Activated CD4-positive, CD25-positive, alpha-beta regulatory T cell treated with anti-CD3 and anti-CD28 coated beads, Interleukin-2, amount 50 U/mL, for 16 hours (primary cell): Measurements from ENCODE around the gene BDKRB2.

Source experiments
- DNase-seq: peaks from one replicate; pipeline ENCODE4 v3.0.0-alpha.2; 2020; ENCODE audit warnings: low read depth, low spot score

BDKRB2 gene

DNA sequence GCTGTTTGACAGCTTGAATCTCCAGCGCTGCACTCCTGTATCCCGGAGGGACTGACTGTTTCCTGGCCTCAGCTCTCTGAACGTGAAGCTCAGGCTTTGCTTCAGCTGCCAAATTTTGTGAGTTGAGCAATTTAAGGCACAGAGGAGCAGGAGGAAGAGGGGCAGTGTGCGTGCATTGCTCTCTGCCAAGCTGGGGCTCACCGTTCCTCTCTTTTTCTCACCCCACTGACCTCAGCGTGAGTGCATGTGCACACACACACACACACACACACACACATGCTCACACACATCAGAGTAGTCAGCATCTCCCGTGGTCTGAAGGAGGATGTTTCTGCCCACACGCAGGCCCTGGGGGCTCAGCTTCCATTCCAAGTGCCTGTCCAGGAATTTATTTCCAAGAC, 27.8 kb upstream of the BDKRB2 start:
- DNase-seq = no peak

DNA sequence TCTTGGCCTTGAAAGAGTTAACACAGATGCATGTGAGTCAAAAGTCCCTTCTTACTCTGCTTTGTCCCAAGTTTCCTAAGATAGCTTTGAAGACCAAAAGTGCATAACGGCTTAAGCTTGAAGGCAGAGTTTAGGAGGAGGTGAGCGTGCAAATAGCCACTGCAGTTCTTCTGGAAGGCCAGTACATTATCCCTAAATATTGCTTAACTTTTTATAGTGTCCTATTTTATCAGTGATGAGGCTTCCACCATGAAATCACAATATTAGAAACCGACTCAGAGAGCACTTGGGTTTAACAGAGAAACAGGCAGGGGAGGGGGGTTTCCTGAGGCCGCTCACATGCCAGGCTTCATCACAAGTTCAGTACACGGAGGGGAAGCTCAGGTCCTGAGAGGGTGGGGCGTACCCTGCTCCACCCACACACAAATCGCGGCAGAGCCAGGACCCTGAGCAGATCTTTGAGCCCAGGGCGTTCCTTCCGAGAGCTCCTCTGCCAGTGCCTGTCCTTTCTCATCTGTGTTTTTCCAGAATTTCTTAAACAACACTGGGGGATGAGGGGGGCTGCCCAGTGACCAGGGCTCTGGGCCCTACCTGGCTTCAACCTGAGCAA, 26.8 kb upstream of the BDKRB2 start:
- no peak for DNase-seq

DNA sequence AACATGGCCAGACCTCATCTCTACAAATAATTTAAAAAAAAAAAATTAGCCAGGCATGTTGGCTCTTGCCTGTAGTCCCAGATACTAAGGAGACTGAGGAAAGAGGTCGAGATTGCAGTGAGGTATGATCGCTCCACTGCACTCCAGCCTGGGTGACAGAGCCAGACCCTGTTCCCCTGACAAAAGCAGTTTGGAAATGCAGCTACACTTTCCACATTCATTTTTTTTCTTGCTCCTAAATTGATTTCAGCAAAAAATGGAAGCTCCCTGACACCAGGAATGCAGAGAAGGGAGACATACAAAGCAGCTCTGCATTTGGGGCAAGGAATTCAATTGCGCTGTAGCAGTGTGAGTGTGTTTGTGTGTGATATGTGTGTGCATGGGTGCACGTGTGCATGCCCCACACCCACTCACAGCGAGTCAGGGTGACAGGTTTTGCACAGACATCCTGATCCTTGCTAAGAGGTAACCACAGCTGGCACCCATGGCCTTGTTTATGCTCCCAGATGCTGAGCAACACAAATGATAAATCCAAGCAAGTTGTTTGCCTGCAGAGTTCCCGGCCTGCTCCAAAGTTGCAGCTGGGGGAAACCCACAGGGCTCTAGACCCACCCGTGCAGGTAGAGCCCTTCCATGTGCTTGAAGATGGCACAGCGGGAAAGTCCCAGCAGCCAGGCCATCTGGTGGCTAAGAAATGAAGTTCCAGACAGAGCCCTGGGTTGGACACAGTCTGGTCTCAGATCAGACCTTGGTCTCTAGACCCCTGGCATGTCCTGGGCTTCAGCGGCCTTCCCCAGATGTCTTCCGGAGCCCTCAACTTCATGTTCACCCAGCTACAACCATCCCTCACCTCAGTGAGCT, 25.9 kb upstream of the BDKRB2 start:
- DNase-seq = no peak

DNA sequence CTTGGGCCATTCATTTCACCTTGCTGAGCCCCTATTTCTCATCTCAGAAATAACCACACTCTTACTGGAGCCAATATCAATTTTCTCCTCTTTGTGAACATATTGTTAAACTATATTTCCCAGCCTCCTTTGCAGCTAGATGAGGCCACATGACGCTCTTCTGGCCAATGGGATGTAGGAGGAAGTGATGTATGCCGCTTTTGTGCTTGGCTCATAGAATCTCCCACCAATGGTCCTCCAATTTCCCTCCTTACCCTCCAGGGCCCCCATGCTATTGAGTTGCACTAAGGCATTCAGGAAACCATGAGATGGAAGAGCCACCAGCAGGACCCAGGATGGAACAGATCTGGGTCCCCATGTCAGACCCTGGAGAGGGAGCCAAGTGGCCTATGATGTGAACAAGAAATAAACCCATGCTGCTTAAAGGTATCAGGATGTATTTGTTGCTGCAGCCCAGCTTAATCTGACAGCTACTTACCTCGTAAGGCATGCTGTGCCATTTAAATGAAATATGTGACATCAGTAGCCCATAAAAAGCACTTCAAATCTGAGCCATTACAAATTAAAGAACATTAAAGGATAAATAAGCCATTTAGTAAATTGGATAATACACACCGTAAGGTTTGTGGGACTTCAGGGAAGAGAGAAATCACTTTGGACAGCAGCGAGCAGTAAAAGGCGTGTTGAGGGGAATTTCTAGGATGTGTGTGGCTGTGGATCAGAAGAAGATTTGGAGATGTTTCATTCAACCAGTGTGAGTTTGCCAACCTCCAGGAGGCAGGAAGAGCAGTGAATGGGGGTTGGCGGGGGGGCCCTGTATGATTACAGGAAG, 24.4 kb upstream of the BDKRB2 start:
- DNase-seq = no peak

DNA sequence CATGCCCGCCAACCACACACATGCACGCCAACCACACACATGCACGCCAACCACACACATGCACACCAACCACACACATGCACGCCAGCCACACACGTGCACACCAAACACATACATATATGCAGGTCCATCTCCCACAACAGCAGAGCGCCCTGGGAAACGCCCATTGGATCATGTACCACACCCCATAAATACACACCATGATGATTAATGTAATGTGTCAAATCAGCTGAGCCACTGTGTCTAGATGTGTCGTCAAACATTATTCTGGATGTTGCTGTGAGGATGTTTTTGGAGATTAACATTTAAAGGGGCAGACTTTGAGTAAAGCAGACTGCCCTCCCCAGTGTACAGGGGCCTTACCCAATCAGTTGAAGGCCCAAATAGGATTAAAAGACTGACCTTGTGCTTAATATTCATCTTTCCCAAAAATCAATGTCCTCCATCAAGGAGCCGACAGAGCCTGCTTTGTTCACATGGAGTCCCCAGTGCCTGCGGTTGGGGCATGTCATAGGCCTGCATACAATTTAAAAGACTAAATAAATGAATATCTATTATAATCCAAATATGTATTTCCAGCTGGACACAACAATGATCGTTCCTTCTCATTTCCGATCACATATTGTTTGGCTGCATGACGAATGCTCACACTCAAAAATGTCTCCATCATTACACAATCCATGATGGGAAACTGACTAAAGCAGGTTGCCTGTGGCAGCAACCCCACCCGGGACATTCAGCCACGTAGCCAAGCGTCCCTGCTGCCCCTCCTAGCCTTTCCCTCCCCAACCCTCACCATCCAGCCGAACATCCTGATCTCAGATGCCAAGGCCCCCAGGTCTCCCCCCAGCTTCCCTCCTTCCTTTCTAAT, 23.2 kb upstream of the BDKRB2 start:
- DNase-seq = no peak

DNA sequence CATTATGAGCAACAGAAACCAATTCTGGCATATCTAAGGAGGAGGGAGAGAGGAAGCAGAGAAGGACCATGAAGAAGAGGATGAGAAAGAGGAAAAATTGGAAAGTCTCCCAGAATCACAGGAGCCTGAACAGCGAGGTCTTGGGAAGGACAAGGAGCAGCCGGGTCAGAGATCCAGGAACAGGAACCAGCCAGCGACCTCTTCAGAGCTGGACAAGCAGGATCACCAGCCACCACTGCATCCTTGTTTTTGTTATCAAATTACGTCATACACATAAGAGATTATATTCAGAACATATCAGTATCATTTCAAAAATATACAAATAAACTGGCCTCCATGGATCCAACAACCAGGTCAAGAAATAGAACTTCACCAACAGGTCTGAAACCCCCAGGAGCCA, 22.1 kb upstream of the BDKRB2 start:
- DNase-seq = no peak

DNA sequence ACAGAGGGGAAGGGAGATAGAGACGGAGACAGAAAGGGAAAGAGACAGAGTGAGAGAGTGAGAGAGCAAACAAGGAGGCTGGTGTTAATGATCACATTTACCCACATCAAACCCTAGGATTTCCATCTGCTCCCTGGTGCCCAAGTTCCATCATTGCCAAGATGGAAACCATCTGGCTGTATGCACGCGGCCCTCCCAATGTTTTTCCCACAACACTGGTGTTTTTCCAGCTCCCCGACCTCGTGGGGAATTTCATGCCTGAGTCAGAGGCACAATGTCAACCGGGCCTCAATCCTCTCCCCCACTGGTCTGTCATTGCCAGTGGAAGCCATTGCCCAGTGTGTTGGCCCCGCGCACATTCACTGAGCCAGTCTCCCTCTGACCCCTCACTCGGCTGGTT, 19.9 kb upstream of the BDKRB2 start:
- no peak for DNase-seq

DNA sequence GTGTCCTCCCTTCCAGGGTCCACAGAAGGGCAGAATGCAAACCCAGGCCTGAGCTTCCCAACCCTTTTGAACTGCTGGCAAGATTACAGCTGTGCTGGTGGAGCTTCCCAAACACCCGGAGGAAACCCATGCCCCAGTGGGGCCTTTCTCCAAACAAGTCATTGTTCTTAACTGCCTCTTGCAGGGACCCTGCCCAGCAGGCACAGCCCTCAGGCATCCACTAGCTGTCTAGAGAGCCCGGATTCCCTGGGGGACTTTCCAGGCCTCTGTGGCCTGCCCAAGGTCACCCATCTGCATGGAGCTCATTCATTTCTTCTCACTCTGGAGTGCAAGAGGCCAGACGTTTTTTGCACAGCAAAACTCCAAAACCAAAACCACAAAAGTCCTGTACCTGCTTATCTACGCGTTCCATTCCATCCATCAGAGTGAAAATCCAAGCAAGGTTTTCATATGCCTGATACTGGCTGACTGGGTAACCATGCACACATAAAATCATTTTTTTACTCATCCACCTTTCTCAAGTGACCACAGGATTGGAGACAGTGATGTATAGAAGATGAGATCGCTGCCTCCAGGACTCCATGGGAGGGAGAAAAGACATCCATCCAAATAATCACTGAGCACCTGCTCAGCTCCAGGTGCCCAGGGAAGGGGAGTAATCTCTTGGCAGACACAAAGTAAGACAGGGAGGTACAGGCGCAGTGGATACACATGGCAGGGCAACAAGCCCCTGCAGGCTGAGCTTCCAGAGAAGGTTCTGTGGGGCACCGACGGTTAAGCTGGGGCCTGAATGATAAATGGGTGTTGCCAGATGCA, 17.2 kb upstream of the BDKRB2 start:
- no peak for DNase-seq

DNA sequence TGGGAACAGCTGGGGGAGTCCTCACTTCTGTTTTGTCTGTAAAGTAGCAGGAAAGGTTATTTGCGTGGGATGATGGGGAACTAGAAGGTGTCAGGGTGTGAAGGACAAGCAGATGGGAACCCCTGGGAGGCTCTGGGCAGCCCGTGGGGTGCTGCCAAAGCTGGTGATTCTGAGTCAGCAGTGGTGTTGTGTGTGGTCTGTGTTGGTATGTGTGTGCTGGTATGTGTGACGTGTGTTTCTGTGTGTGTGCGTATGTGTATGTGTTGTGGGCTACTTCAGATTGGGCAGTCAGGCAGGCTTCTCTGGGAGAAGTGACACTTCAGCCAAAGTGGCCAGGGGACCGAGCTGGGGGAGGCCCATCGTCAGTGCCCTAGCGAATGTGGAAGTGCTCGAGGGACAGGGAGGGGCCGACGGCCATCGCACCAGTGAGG, 15.3 kb upstream of the BDKRB2 start:
- DNase-seq = no peak

DNA sequence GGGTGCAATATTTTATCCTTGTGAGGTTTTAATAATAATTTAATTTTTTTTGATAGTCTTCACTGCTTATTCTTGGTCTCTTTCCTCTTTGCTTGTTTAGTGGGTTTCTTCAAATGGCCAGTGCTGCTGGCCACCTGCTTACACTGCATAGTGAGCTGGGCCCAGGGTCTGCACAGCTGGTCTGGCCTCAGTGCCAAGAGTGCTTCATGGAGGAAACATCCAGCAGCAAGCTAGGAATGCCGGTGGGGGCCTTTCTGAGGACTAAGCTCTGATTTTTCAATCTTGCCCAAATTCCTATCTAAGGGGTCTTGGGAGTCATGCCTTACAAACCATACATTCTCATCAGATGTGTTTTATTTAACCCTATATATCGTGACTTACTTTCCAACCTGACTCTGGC, 13.3 kb upstream of the BDKRB2 start:
- no peak for DNase-seq

DNA sequence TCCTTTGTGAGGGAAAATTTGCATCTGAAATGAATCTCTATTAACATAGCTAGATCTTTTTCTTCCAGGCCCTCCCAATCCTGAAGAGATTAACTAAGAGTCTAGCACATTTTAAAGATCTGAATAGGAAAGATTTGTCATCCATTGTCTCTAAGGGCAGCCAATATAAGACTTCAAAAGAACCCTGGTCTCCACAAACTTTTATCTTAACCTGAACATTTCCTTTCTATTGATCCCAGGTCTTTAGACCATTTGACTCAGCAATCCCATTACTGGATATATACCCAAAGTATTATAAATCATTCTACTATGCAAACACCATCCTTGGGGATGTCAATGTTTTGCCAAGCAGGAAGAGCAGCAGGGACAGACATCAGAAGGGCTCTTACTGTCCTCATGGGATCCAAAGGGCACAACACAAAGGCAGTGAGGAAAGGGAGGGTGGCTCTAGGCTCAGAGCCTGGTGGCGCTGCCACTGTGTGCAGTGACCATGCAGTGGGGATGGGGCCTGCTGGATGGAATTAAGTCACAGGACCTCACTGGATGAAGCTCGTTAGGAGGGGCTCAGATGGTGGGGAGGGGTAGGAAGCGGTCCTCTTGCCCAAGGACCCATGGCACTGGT, 12.7 kb upstream of the BDKRB2 start:
- DNase-seq = no peak

DNA sequence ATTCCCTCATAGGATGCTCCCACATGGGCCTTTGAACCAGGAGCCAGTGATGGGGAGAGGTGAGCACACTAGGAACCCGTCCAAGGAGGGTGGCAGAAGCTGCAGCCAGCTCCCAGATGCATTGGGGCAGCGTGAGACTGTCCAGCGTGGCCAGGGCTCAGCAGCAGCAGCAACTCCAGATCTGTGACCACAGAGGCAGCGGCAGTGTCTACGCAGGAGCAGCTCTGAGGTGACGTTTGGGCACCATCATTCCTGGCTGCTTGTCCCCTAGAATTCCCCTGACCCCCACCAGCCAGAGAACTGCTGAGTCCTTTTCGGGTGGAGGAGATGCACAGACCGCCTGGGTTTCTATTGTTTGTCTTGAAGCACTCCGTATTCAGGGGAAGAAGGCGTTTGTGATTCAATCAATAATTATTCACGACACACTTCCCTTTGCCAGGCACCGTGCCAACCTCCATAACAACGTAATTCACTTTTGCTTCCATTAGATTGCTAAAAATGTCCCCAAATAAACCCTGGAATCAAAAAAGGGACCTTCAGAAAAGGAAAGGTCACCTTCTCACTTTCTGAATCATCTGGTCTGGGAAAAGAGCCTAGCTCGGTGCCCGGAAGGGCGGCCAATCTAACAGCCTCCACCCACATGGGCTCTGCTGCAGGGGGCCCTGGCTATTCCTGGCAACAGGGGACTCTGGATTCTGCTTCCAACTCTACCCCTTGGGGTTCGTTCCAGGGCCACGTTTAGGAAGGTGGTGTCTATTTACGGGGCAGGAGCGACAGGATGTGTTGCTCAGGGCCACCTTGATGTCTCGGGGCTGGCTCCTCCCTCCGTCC, 11.4 kb upstream of the BDKRB2 start:
- no peak for DNase-seq

DNA sequence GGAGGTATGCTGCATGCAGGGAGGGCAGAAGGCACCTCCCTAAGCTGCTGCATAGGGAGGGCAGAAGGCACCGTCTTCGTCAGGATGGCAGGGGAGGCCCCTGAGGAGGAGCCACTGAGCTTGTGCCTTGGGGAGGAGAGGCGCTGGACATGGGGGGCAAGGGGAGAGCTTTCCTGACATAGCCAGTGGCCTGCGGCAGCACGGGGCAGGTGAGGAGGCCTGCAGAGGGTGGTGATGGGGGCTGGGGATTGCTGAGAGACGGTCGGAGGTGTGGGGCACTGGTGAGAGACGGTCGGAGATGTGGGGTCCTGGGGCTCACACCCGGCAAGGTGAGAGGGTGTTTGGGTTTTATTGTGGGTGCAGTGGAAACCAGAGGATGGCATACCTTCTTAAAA, 10.4 kb upstream of the BDKRB2 start:
- DNase-seq = no peak

DNA sequence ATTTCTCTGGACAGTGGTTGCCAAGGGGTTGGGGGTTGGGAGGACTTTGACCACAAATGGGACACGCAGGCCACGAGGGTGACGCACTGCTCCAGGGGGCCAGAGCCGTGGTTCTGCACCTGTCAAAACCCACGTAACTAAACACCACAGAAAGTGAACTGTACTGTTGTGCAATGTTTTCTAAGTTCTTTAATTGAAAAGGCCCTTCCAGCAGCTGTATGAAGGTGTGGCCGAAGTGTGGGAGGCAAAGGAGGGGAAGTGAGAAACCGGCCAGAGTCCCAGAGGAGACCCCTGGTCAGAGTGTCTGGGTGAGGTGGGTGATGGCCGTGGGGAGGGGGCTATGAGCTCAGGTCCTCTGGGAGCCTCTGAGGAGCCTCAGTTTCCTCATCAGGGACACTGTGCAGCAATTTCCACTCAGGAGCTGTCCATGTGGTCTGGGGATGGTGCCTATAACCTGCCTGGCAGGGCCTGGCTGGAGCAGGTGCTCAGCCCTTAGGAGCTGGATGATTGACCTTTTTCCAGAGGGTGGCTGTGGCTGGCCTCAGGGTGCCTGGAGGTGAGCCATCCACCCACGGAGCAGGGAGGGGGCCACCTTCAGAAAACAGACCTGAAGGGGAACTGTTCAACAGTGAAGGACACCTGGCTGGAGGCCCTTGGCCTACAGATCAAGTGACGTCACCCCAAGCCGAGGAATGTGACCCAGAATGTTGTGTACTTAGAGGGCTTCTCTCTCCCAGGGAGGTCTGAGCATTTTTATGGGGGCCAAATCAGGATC, 9.8 kb upstream of the BDKRB2 start:
- DNase-seq = no peak

DNA sequence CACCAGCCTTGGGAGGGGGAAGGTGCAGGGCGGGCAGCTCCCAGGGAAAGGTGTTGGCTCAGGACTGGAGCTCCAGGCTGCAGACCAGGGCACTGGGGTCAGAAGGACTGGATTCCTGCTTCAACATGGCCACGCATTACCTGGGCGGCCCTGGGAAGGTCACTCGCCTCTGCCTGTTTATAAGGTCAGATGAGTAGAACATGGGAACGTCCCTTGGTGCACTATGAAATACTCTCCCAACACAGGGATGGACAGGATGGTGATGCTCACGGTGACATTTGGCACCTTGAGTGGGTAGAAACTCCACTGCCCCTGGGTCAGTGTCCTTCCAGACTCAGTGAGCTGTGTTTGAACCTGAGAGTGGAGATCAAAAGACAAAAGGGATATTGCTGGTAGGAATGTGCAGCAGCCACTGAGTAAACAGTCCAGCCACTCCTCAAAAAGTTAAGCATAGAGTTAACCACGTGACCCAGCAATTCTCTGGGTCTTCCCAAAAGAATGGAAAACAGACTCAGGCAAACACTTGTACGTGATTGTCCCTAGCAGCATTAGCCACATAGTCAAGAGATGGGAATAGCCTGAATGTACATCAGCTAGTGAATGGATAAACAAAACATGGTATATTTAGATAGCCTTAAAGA, 9.1 kb upstream of the BDKRB2 start:
- DNase-seq = no peak

DNA sequence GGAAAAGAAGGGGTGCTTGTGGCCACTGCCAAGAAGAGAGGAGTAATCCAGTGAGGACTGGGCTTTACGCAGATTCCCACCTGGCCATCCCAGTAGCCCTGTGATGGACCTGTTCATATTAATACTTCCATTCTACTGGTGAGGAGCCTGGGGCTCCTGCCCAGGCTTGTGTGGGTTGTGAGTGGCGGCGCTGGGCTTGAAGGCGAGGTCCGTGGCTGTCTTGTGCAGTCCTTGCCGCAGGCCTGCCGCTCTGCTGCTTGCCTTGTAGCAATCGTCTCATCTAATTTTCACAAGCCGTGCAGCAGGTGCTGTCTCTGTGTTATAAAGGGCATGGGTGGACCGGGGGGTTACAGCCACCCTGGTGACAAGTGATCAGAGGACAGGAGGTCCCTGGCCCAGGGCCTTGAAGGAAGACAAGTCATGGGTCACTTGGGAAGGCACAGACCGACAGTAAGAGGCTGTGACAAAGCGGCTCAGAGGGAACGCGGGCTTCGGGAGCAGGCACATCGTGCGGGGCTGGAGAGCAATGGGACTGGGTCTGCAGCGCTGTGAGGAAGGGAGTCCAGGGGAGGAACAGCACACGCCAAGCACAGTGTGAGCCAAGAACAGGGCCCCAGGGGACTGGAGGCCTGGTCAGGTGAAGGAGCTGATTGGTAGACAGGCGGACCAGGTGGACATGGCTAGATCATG, 7.3 kb upstream of the BDKRB2 start:
- no peak for DNase-seq

DNA sequence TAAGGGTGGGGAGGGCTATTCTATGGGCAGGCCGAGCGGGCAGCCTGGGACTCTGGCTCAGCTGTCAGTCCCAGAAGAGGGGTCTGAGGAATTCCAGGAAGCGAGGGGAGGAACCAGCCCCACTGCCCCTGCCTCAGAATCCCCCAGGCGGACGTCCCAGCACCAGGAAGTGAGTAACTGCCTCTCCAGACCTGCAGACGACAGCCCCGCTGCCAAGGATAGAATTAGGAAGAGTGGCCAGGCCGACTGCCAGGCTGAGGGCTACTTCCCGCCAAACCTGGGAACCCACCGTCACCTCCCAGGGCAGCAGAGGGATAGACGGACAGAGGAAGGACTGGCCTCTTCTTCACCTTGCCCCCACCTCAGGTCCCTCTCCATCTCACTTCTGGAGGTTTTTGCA, 6.7 kb upstream of the BDKRB2 start:
- no peak for DNase-seq
